AG10803 (cell line): Measurements from ENCODE around the gene GCA.
A peak's percentile ranks its signal among the peaks of the same experiment; 100 is the strongest.

Experiments used
- DNase-seq: peaks from one replicate; pipeline ENCODE4 v3.0.0; 2010; ENCODE audit warnings: low read depth
- H3K4me3 ChIP-seq: 2 replicates; pipeline ENCODE4 v1.5.1; 2011; ENCODE audit warnings: mild to moderate bottlenecking, low read length, control low read depth
- CTCF ChIP-seq: conservative IDR thresholded peaks from 2 replicates; pipeline ENCODE4 v1.5.1; 2011; ENCODE audit warnings: mild to moderate bottlenecking, low read length, control low read depth, inconsistent platforms

GCA gene

GRCh38 chr2:162317058-162317742 is 26.7 kb upstream of the GCA start:
- peak overlapping the region; percentile 84 for H3K4me3 ChIP-seq
- no peak for DNase-seq
- no peak for TF ChIP-seq CTCF

DNA sequence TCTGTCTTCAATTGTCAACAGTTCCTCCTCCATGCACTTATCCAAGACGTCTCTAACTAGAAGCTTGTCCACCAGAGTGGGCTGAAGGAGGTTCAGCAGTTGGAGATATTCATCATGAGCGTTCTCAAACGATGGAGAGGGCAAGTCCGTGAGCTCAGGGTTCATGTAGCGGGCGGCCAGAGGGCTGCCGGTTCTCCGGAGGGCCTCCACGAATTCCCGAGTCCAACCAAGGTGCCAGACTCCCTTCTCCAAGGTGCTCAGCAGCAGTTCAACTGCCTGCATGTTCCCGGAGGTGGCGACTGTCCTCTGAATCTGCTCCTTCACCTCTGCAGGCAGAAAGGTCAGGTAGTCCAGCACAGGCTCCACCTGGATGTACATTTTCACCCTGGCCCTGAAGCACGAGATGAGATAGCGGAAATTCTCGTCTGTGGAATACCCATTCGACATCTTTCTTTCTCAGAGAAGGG is 26.0 kb upstream of the GCA start:
- TF ChIP-seq CTCF = no peak
- DNase-seq = peak; percentile 14
- H3K4me3 ChIP-seq = peak overlapping the region; percentile 84

DNA sequence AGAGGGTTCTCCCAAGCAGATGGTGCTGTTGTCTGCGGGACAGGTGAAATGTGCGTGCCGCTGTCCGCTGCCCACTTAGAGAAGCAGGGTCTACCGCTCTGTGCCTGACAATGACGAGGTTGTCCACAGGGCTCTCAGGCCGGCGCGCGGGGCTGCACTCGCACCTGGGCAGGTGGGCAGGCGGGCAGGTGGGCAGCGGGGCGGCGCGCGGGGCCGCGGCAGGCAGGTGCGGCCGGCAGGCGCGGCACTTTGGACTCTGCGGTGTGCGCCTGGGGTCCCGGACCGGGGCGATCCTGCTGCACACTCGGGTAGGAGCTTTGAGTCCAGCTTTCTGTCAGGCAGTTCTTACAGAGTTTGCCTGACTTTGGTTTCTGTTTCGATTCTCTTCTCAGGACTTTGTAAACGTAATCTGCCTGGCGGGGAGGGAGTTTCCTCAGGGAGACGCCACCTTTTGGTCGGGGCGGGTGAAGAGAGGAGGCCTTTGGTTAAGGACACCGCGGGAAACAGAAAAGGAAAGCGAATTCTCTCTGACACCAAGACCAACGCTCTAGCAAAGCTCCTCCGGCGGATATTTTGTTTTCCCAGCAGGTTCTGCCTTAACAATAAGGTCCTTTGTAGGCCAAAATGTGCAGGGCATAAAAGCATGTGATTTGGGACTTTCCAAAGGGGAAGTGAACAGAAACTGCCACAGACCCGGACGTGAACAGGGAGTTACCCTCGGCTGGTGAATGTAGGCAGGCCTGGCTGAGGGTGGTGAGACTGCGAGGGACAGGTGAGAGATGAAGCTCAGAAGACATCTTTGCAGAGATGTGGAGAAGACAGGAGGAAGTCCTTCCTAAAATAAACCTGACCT is 25.4 kb upstream of the GCA start, which contains the start of gene IFIH1:
Gene IFIH1, minus strand, starts transcription at position 357 of the 853 bp plus-strand sequence. CDS start 377 bp downstream, outside the sequence.
- H3K4me3 ChIP-seq = peak within 1 kb of the TSS; percentile 84
- TF ChIP-seq CTCF = peak; percentile 57
- DNase-seq = peak; percentile 83

DNA sequence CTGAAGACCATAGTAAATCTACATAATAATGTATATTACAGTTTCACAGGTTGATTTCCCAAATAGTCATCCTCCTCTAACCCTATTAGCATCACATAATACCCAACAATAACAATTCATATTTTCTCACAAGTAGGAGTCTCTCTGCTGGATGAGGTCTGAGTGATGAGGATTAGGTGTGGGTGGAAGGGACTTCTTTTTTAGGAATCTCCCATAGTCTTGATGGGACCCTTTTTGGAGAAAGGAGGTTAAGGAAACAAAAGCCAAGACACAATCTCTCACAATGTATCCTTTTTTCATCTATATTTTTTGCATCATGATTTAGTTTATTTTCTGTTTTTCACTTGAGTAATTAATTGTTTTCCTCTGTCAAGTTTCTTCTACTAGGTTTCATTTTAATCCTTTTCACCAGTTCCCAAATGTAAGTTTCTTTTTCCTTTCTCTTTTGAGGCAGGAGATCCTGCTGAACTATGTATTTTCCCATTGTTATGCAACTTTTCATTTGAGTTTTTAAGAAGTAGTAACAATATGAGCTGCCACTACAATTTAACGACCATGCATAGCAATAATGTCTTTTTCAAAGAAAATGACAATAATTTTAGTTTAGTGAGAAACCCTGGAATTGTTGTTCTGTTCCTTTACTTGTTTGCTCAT is 22.9 kb upstream of the GCA start:
- H3K4me3 ChIP-seq = no peak overlapping the region
- no peak for TF ChIP-seq CTCF
- no peak for DNase-seq

GRCh38 chr2:162324953-162325352 is 19.0 kb upstream of the GCA start:
- TF ChIP-seq CTCF = no peak
- H3K4me3 ChIP-seq = no peak overlapping the region
- no peak for DNase-seq

- DNase-seq = no peak
These were observed 16.7 kb upstream of the GCA start for GRCh38 chr2:162327134-162327769.

More at GRCh38 chr2:162327134-162327769, 16.7 kb upstream of the GCA start:
- TF ChIP-seq CTCF = peak; percentile 51
- H3K4me3 ChIP-seq = no peak overlapping the region
